KOPT-K1 (cell line): Measurements from ENCODE around the gene DPYSL5.
"Not testable (repeated sequence)": the region's sequence is repeated elsewhere in the genome, so short reads cannot be mapped to it uniquely, and the experiment has no call there.

Experiments
- H3K27ac ChIP-seq: fragments of 200-600 bp; sonication (generic); 2 replicates; pipeline ENCODE4 v1.5.1; 2016; ENCODE audit warnings: antibody characterized with exemption, mild to moderate bottlenecking, low read depth, low read length; ENCODE audit not compliant: poor library complexity, severe bottlenecking
- H3K36me3 ChIP-seq: fragments of 200-600 bp; sonication (generic); 2 replicates; pipeline ENCODE4 v1.5.1; 2017; ENCODE audit warnings: antibody characterized with exemption, mild to moderate bottlenecking, low read length, moderate library complexity; ENCODE audit not compliant: insufficient read depth
- H3K9me3 ChIP-seq: fragments of 200-600 bp; sonication (generic); 2 replicates; pipeline ENCODE4 v1.5.1; 2017; ENCODE audit warnings: antibody characterized with exemption, low read length, mild to moderate bottlenecking; ENCODE audit not compliant: insufficient read depth, poor library complexity, severe bottlenecking

The DPYSL5 gene

GRCh38 chr2:26876260-26876659 is 28.3 kb downstream of the DPYSL5 start:
- H3K27ac ChIP-seq, result no peak overlapping the region
- H3K9me3 ChIP-seq, result no peaks in the 10 kb centered on the region
- H3K36me3 ChIP-seq, result no peaks in the 10 kb centered on the region

- no peaks in the 10 kb centered on the region for H3K9me3 ChIP-seq
- no peak overlapping the region for H3K27ac ChIP-seq
Observed at GRCh38 chr2:26877276-26877675, 29.3 kb downstream of the DPYSL5 start.

GRCh38 chr2:26880161-26880560 is 32.2 kb downstream of the DPYSL5 start:
- H3K36me3 ChIP-seq, result no peaks in the 10 kb centered on the region
- H3K27ac ChIP-seq, result no peak overlapping the region
- no peaks in the 10 kb centered on the region for H3K9me3 ChIP-seq

More at GRCh38 chr2:26877276-26877675, 29.3 kb downstream of the DPYSL5 start:
- no peaks in the 10 kb centered on the region for H3K36me3 ChIP-seq

GRCh38 chr2:26880910-26881435 is 33.0 kb downstream of the DPYSL5 start:
- H3K9me3 ChIP-seq, result no peaks in the 10 kb centered on the region
- H3K36me3 ChIP-seq, result no peaks in the 10 kb centered on the region
- H3K27ac ChIP-seq, result no peak overlapping the region

- H3K27ac ChIP-seq, H3K36me3 ChIP-seq, H3K9me3 ChIP-seq: not testable (repeated sequence)
Observed at GRCh38 chr2:26882220-26882619, 34.3 kb downstream of the DPYSL5 start.

GRCh38 chr2:26883956-26884355 is 36.0 kb downstream of the DPYSL5 start:
- Histone ChIP-seq H3K9me3 (no peaks in the 10 kb centered on the region), H3K36me3 (no peaks in the 10 kb centered on the region), H3K27ac (no peak overlapping the region)

GRCh38 chr2:26884486-26884885 is 36.6 kb downstream of the DPYSL5 start:
- H3K27ac ChIP-seq, result no peak overlapping the region
- no peaks in the 10 kb centered on the region for H3K36me3 ChIP-seq
- no peaks in the 10 kb centered on the region for H3K9me3 ChIP-seq

- Histone ChIP-seq H3K9me3 (no peaks in the 10 kb centered on the region), H3K36me3 (no peaks in the 10 kb centered on the region), H3K27ac (no peak overlapping the region)
Observed at GRCh38 chr2:26885651-26886329, 37.9 kb downstream of the DPYSL5 start.

GRCh38 chr2:26886736-26887135 is 38.8 kb downstream of the DPYSL5 start:
- H3K27ac ChIP-seq, result no peak overlapping the region

GRCh38 chr2:26887151-26887550 is 39.2 kb downstream of the DPYSL5 start:
- Histone ChIP-seq H3K9me3 (no peaks in the 10 kb centered on the region), H3K27ac (no peak overlapping the region), H3K36me3 (no peaks in the 10 kb centered on the region)

More at GRCh38 chr2:26886736-26887135, 38.8 kb downstream of the DPYSL5 start:
- no peaks in the 10 kb centered on the region for H3K36me3 ChIP-seq
- H3K9me3 ChIP-seq, result no peaks in the 10 kb centered on the region

GRCh38 chr2:26889796-26890195 is 41.9 kb downstream of the DPYSL5 start:
- no peak overlapping the region for H3K27ac ChIP-seq
- peaks cover 7% of the 10 kb centered on the region for H3K9me3 ChIP-seq
- no peaks in the 10 kb centered on the region for H3K36me3 ChIP-seq

GRCh38 chr2:26890341-26891000 is 42.5 kb downstream of the DPYSL5 start:
- no peak overlapping the region for H3K27ac ChIP-seq
- peaks cover 14% of the 10 kb centered on the region for H3K9me3 ChIP-seq
- H3K36me3 ChIP-seq, result no peaks in the 10 kb centered on the region

GRCh38 chr2:26892133-26892532 is 44.2 kb downstream of the DPYSL5 start:
- H3K9me3 ChIP-seq, result peaks cover 20% of the 10 kb centered on the region
- H3K36me3 ChIP-seq, result no peaks in the 10 kb centered on the region
- H3K27ac ChIP-seq, result no peak overlapping the region

- no peaks in the 10 kb centered on the region for H3K36me3 ChIP-seq
- H3K27ac ChIP-seq, result no peak overlapping the region
- H3K9me3 ChIP-seq, result peaks cover 24% of the 10 kb centered on the region
Observed at GRCh38 chr2:26892922-26893524, 45.1 kb downstream of the DPYSL5 start.

GRCh38 chr2:26894136-26894535 is 46.2 kb downstream of the DPYSL5 start:
- Histone ChIP-seq H3K36me3 (no peaks in the 10 kb centered on the region), H3K9me3 (peaks cover 24% of the 10 kb centered on the region), H3K27ac (no peak overlapping the region)
